ENCODE results near the gene KCNH1. TPM values are rescaled to one million over a fixed set of nuclear protein-coding genes. Genes with fewer than 3 reads are reported as not detected.

The KCNH1 gene
- total RNA-seq, 1 experiment from 2014 or later: 0.15 TPM

DNA sequence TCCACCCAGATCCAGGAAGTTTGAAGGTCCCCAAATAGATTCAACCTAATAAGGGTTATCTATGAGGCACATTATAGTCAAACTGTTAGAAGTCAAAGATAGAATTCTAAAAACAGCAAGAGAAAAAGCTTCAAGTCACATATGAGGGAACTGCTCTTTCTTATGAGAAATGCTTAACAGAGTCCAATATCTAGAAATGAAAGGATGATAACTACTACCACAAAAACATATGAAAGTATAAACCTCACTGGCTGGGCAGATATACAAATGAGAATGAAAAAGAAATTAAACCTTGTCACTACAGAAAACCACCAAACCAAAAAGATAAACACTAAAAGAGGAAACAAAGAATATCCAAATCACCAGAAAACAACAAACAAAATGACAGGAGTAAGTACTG, 201.8 kb downstream of the KCNH1 start:
- DNase-seq (ENCODE audit: extremely low read depth, low read depth): no peak

DNA sequence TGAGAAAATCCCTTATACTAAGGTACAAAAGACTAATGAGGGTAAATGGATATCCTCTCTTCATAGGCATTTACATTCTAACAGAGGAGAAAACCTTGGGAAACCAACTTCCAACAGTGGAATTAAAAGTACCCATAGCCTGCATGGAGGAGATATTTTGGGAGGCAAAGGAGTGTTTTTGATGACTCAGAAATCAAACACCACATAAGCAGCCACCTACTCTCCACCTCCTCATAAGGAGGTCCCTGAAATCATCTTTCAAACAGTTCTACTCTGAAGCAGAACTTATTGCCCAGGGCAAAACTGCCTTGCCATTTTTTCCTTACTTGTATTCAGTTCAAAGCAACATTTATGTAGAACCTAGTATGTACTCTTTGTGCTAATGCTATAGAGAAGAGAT, 211.3 kb downstream of the KCNH1 start:
- no peak for DNase-seq (ENCODE audit: extremely low read depth, low read depth)

DNA sequence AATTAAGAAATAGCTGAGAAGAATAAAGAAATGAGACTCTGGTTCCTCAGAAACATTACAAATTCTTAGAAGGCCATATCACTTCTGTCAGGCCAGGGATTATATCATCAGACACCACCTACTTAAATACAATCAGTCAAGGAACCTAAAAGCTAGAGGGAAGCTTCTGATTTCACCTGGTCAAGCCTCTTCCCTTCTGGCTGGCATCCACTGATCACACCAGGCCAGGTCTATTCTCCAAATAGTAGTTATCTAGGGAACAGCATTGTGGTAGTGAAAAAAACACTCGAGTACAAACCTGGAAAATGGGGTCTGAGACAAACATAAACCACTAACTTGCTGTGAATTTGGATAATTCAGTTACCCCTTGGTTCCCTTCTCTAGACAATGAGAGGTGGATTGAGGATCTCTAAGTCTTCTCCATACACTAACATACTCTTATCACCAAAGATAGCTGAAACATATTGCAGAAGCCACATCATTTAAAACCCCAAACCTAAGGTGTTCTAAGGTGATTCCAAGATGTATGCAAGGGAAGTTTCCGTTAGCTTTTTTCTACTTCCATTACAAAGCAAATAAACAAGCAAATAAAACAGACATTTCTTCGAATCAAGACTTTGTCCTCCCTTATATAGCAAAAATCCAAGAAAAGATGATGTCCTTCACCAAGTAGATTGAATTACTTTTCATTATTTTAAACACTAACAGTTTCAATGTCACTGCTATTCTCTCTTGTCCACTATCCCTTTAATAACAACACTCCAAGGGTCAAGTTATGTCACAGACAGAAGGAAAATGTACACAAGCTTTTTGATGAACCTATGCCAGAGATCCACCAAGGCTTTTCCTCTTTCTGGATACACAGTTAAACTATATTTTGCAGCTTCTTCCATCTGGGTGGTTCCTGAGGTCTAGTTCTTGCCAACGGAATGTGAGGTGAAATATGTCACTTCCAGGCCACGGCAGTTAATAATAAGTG, 212.9 kb downstream of the KCNH1 start:
- DNase-seq (ENCODE audit: extremely low read depth, low read depth): no peak

DNA sequence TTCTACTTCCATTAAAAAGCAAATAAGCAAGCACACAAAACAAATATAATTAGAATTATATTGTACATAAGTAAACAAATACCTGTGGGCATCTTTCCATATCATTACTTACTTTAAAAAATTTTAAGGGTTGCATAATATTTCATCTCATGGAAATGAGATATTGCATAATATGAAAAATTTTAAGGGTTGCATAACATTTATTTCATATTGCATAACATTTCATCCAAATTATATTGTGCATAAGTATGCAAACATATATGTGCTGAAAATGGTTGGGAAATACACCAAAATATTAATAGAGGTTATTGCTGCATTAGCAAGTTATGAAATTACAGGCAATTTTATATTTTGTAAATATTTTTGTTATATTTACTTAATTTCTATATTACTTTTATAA, 213.7 kb downstream of the KCNH1 start:
- no peak for DNase-seq (ENCODE audit: extremely low read depth, low read depth)

DNA sequence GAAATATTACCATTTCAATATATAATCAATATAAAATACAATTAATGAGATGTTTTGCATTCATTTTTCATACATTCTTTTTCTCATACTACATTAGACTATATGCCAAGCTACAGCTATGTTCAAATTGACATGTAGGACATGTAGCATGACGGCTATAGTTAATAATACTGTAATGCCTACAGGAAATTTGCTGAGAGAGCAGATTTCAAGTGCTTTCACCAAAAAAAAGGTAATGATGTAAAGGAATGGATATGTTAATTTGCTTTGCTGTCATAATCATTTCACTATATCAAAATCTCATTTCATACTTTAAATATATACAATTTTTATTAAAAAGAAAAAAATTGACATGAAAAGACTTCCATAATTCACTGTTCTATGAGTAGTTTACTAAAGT, 215.1 kb downstream of the KCNH1 start:
- no peak for DNase-seq (ENCODE audit: extremely low read depth, low read depth)

DNA sequence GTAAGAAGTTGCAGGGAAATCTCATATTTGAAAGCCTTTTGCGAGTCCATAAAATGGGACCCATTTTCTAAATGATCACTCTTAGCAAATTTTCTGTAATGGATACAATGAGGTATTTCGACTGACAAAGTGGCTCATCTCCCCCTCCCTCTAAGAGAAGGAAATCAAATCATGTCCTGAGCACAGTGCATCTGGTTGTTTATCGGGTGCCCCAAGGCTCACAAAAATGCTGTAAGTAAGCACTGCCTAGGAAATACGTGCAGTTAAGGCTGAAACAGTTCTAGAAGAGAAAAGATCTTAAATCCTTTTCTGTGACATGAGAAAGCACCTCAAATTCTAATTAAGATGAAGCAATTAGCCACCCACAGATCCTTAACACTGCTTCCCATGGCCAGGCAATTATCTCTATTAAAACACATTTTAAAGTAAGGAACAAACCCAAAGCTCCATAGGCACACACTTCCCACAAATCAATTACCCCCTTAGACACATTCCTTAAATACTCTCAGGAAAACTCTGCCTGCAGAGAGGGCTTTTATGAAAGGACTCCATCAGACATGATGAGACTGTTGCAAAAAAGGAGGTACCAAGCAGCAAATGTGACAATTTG, 216.3 kb downstream of the KCNH1 start:
- no peak for DNase-seq (ENCODE audit: extremely low read depth, low read depth)

DNA sequence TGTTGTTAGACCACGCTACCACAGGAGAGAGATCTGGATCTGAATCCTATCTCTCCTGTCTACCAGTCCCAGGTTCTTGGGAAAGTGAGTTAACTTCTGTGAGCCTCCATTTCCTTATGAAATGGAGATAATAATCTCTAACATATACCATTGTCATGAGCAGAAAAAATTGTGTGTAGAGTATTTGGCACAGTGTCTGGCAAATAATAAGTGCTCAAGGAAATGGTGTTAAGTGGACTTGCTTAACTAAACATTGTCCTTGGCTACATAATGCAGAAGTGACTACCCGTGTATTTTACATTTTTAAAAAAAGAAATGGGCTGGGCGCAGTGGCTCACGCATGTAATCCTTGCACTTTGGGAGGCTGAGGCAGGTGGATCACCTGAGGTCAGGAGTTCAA, 217.4 kb downstream of the KCNH1 start:
- DNase-seq (ENCODE audit: extremely low read depth, low read depth): no peak

DNA sequence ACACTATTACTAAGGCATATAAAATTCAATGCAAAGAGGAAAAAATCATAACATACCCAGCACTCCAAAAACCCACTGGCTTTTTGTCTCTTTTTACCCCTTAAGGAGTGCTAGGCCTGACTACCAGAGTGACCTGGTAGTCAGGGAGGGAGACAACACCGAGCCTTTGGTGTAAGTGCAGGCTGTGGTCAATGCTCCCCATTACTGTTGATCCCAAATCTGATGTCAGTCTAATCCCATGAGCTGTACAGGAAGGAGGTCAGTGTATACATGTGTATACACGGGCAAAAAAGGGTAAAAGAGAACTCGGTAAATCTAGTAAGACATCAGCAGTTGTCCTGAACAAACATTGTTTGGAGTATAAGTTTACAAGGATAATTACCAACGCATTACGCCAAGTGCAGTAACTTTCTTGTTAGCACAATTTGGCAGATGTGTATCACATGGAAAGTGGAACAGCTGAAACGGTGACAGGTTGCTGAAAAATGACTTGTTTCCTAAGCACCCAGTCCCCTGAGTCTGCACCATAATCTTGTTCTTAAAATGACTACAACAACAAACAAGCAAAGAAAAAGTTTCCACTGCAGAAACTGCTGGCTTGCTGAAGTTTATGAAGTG, 217.9 kb downstream of the KCNH1 start:
- DNase-seq (ENCODE audit: extremely low read depth, low read depth): no peak

DNA sequence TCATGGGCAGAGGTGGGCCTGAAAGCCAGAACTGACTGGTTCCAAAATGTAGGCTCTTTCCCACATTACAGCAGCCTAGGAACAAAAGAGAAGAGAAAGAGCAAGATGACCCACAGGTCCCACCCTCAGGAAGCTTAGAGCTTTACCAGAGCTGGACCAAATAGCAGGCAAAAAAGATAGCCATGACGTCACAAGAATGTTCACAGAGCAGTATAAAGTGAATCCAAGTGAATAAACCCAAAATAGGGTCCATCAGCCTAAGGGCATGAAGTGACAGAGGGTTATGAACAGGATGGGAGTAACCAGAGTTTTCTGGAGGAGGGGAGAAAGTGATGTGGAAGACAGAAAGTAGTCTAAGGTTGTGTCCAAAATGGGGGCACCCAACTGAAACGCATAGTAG, 221.2 kb downstream of the KCNH1 start:
- DNase-seq (ENCODE audit: extremely low read depth, low read depth): no peak

DNA sequence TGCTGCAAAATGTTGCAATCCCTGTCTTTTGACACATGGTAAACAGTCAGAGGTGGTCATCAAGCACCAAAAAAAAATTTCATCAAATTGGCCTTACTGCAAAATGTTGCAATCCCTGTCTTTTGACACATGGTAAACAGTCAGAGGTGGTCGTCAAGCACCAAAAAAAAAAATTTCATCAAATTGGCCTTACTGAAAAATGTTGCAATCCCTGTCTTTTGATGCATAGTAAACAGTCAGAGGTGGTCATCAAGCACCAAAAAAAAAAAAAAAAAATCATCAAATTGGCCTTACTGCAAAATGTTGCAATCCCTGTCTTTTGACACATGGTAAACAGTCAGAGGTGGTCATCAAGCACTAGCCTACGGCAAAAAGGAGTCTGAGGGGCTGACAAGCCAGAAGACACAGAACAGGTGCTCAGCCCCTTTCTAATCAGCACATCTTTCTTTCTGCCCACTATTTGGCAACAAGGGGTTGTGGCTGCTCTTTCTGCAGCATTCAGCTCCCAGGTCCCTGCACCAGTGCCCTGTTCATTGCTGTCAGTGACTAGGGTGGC, 223.8 kb downstream of the KCNH1 start:
- DNase-seq (ENCODE audit: extremely low read depth, low read depth): no peak

DNA sequence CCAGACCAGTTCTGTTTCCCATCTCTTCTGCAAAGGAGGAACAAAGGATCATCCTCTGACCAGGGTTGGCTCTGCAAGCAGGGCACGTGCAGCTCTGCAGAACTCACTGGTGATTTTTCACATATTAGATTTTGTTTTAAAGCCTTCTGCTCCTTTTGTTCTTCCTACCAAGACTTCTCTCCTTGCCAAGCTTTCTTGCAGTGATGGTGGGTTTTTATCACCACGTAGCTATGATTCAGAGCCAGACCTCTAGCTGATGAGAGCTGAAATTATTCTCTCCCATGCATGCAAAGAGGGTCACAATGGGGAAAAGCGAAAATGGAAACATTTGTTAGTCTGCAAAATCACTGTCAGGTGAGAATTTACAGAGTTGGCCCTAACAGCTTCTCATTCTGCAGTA, 225.2 kb downstream of the KCNH1 start:
- DNase-seq (ENCODE audit: extremely low read depth, low read depth): no peak

DNA sequence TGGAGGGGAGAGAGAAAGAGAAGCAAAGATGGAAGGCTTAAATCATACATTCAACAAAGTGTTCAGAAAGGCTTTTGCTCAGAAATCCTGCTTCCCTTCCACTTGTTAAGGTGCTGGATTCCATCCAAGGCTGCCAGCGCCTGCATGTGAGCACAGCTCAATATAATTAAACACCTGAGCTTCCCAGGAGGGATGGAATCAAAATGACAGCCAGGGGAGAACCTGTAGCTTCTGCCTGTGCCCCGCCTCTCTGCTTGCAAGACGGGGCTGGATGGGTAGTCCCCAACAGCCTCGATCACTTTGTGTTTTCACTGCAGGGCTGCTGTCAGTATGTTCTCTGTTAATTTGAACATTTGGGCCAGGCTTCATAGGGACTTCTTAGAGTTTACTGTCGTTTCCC, 225.7 kb downstream of the KCNH1 start:
- DNase-seq (ENCODE audit: extremely low read depth, low read depth): no peak

DNA sequence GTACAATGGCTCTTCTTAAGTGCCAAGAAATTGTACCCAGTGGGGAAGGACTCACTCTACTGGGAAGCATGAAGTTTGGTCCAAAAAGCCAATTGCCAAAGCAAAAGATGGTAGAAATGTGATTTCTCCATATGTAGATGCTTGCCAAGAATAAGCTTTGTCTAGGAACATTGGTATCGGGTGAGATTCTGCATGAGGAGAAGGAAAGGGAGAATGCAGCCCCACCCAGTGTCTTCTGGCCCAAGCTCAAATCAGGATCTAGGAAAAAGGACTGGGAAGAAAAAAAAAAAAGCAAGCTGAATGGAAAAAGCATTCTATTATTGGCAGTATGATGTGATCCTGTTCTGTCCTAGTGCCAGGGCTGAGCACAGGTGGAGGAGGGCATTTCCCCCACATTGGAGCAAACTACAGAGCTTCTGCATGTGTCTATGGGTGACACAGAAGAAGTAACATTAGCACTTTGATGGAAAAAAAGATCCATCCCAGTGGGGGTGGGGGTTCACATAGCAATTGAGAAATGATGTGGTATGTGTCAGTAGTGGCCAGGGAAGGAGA, 226.6 kb downstream of the KCNH1 start:
- DNase-seq (ENCODE audit: extremely low read depth, low read depth): no peak

DNA sequence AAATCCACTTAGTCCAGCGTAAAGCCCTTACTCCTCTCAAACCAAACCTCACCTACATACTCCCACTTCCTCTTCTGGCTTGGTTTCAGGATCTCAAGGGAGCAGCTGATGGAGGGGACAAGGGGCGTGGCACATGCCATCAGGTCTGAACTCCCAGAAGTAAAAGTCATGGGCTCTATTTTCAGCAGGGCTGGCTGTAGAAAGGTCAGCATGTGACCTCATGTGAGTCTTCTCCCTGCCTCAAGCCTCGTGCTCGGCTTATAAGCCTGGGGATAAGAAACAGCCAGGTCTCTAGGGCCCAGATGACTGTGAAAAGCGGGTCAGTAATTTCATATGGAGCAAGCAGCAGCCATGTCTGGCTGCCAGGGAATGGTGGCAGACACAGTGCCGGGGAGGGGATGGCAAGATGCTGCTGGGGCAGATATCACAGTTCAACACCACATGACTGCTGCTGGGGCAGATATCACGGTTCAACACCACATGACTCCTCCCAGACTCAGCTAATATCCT, 227.9 kb downstream of the KCNH1 start:
- DNase-seq (ENCODE audit: extremely low read depth, low read depth): no peak

DNA sequence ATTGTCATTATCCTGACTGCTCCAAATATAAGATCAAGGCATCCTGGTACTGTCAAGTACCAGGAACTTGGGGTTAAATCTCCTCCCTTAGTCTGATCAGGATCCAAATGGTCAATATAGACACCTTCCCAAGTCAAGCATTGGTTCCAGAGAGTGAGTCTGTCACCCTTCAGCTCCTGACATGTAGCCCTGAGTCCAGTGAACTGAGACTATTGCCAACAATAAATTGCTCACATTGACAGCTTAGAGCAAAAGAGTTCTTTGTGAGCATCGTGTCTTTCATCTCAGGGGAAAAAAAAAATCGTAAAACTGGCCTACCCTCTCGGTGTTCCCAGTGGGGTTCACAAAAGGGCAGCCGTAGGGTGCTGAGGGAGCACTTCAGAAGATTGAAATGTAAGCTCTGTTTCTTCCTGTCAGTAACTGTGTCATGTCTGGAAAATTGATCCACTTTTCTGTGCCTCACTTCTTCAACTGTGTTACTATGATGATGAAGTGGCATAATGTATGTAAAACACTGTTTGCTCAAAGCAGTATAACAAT, 228.5 kb downstream of the KCNH1 start:
- DNase-seq (ENCODE audit: extremely low read depth, low read depth): no peak

DNA sequence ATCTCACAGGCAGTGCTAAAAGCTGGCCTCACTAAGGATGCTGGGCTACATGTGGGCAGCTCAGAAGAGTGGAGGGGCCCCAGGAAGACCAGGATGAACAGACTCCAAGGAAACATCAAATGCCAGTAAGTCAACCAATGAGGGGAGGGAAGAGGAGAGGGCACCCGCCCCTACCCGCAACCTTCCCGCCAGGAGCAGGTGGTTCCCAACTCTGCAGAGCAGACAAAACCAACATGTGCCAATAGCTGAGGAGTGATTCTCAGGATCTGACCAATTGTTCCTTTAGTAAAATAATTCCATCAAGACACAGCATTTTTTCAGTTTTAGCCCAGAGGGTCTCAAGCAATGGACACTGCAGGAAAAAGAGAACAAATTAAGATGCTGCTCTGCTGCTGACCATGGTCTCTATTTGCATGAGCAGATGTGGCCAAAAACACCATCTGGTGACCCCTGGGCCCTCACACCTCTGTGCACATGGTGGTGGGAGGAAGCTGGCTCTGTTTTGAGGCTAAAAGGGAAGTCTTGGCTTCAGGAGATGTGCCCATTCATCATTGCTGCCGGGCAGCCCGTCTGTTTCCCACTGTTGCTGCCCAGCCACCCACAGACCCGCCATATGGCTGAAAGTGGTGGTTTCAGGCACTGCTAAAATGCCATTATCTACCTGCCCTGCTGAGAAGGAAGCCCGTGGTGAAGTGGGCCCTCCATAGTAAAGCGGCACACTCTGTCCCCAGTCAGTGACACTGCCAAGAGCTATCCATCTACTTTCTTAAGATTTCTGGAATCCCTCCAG, 231.8 kb downstream of the KCNH1 start:
- no peak for DNase-seq (ENCODE audit: extremely low read depth, low read depth)

DNA sequence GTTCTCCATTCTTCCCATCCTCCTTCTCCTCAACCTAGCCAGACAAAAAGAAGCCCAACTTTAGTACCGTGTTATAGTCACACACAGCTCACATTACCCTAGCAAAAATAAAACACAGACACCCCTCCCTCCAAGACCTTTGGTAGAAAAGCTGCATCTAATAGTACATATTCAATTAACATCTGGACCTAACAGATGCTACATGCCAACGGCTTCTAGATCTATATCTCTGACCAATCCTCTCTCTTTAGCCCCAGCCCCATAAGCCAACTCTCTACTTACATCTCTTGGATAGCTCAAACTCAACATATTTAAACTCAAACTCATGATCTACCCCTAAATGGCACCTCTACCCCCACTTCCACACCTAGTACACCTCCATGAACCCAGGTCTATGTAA, 233.1 kb downstream of the KCNH1 start:
- no peak for DNase-seq (ENCODE audit: extremely low read depth, low read depth)

DNA sequence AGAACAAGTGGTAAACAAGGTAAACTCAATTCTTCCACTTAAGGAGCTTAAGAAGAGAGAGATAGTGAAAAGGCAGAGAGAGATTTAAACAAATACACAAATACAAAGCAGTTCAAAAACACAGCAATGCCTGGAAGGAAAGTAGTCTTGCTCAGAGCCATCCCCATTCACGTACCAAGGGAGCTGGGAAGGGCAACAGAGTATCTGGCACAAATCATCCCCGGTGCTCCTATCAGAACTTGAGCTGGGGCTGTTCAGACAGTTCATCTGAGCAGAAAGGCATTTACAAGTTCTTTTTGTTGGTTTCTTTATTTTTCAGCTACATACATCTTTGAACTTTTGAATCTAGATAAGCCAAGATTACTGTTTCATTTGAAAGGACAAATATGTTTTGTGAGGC, 233.9 kb downstream of the KCNH1 start:
- no peak for DNase-seq (ENCODE audit: extremely low read depth, low read depth)

DNA sequence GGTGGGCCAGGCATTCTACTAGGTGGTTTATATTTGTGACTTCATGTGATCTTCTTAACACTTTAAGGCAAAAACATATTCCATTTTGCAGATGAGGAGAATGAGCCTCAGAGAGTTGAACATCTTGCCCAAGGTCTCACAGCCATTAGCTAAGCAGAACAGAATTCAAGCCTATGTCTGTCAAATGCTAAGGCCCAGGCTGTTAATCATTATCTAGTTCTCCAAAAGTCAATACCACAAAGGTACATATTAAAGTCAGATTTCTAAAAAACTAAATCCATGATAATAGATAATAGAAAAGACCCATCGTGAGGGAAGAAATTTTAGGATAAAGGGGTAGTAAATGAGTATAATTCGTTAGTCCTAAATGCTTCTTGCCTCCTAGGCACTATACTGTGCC, 234.3 kb downstream of the KCNH1 start:
- no peak for DNase-seq (ENCODE audit: extremely low read depth, low read depth)

DNA sequence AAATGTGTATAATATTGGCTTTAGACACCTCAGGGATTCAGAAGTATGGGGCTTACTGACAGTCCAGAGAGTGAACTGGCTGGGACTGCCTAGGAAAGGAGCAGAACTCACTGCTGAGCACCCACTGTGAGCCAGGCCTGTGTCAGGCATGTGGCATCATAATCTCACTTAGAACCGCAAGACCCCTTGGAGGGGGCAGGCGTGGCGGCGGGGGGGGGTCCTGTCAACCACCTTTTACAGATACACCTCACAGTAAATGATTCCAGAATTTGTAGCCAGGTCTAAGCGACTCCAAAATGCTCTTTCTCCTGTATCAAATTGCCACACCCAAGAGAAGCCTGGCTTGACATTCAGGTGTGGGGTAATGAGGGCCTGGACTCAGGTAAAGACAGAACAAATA, 235.5 kb downstream of the KCNH1 start:
- no peak for DNase-seq (ENCODE audit: extremely low read depth, low read depth)

Measured in NCI-H460 (cell line).